HepG2 (cell line): ENCODE measurements around the gene RNF150. TPM values are rescaled to one million over a fixed set of nuclear protein-coding genes. Genes with fewer than 3 reads are reported as not detected.

Experiments used
- ATAC-seq: fragments of 200-7000 bp; cut with Tn5 transposase; 3 replicates; pipeline ENCODE4 v1.9.1; 2020; ENCODE audit warnings: mild to moderate bottlenecking, moderate library complexity
- BruUV-seq: library from RNA; stranded (reverse); fragments of 400-500 nt; replicated peaks from 2 replicates; lab custom pipeline; 2021; lab: Mats Ljungman, UMichigan
- CTCF ChIA-PET: fragments of 300-600 bp; formaldehyde crosslinking; extraction: SDS; loops from one replicate; lab custom pipeline; 2021; ENCODE audit warnings: low total read pairs, inconsistent platforms, low intra/inter-chr PET ratio; lab: Yijun Ruan, JAX
- POLR2A ChIA-PET: fragments of 350-600 bp; sonication (Branson Sonifier 250); formaldehyde crosslinking; loops from one replicate; lab custom pipeline; 2020; ENCODE audit warnings: antibody characterized with exemption, inconsistent platforms; lab: Yijun Ruan, JAX
- DNase-seq: peaks from one replicate; pipeline ENCODE4 v3.0.0-alpha.2; 2015; ENCODE audit warnings: low spot score
- FAIRE-seq: peaks from 3 replicates; lab custom pipeline; 2011; peaks lifted over from hg19 to GRCh38; lab: Jason Lieb, UNC
- H2AFZ ChIP-seq: one replicate; pipeline ENCODE4 v1.6.1; 2011; ENCODE audit warnings: low read length, inconsistent platforms
- H3K27ac ChIP-seq: fragments of 300-600 bp; 3 replicates; pipeline ENCODE4 v1.8.0; 2011; ENCODE audit warnings: mixed run types, mild to moderate bottlenecking, mixed read lengths, low read length, inconsistent platforms; ENCODE audit not compliant: insufficient read depth; ENCODE audit errors: extremely low read length
- H3K27me3 ChIP-seq, 2 experiments: fragments of 200-600 bp in 1 of 2; 2 replicates in 1 of 2; 3 replicates in 1 of 2; pipeline versions ENCODE4 v1.6.0 to v1.8.0; 2011; ENCODE audit warnings: low read length in 2 of 2, mild to moderate bottlenecking in 2 of 2, moderate library complexity in 2 of 2, inconsistent platforms in 1 of 2; ENCODE audit not compliant: insufficient read depth in 2 of 2, control insufficient read depth in 1 of 2
- H3K36me3 ChIP-seq, 2 experiments: fragments of 200-600 bp in 1 of 2; replicated peaks in 1 of 2; 2 replicates in 1 of 2; 3 replicates in 1 of 2; pipeline versions ENCODE4 v1.5.1 to v1.8.0; 2011; ENCODE audit warnings: low read length in 2 of 2, inconsistent platforms in 1 of 2; ENCODE audit not compliant: insufficient read depth in 2 of 2, control insufficient read depth in 1 of 2
- H3K4me1 ChIP-seq: 2 replicates; pipeline ENCODE4 v1.5.1; 2012; ENCODE audit warnings: low read length, inconsistent platforms; ENCODE audit not compliant: insufficient read depth
- H3K4me2 ChIP-seq: 2 replicates; pipeline ENCODE4 v1.6.0; 2011; ENCODE audit warnings: low read depth, low read length, inconsistent platforms
- H3K4me3 ChIP-seq, 3 experiments: fragments of 200-600 bp in 1 of 3; sonication (generic), shearing (Covaris generic) in 1 of 3; replicated peaks in 1 of 3; 2 replicates each; pipeline ENCODE4 v1.5.1; 2011 to 2016; ENCODE audit warnings: low read length in 3 of 3, inconsistent platforms in 2 of 3, low read depth in 2 of 3, mild to moderate bottlenecking in 2 of 3, control low read depth in 1 of 3, mixed read lengths in 1 of 3; ENCODE audit not compliant: insufficient read depth in 1 of 3
- H3K79me2 ChIP-seq: one replicate; pipeline ENCODE4 v1.6.1; 2011; ENCODE audit warnings: low read length, inconsistent platforms; ENCODE audit not compliant: insufficient read depth
- H3K9ac ChIP-seq: 2 replicates; pipeline ENCODE4 v1.6.0; 2011; ENCODE audit warnings: mild to moderate bottlenecking, low read depth, low read length, inconsistent platforms; ENCODE audit not compliant: insufficient read depth
- H3K9me3 ChIP-seq: 2 replicates; pipeline ENCODE4 v1.5.1; 2012; ENCODE audit warnings: mild to moderate bottlenecking, low read length
- H4K20me1 ChIP-seq: 2 replicates; pipeline ENCODE4 v1.6.0; 2011; ENCODE audit warnings: inconsistent platforms, mild to moderate bottlenecking, low read length, moderate library complexity; ENCODE audit not compliant: insufficient read depth
- ELF4 ChIP-seq: sonication (generic); formaldehyde crosslinking; IDR thresholded peaks from 2 replicates; pipeline ENCODE4 v1.5.0; 2020; ENCODE audit warnings: missing genetic modification reagents, mild to moderate bottlenecking, moderate library complexity, borderline replicate concordance
- MIER2 ChIP-seq: IDR thresholded peaks from 2 replicates; pipeline ENCODE4 v1.6.1; 2016; ENCODE audit warnings: missing biosample characterization, missing genetic modification reagents
- PAXIP1 ChIP-seq: sonication (generic); formaldehyde crosslinking; conservative IDR thresholded peaks from 2 replicates; pipeline ENCODE4 v1.4.0; 2020; ENCODE audit warnings: mild to moderate bottlenecking, missing genetic modification reagents, moderate library complexity
- ZBTB46 ChIP-seq: sonication (generic); formaldehyde crosslinking; IDR thresholded peaks from 2 replicates; pipeline ENCODE4 v1.4.0; 2020; ENCODE audit warnings: mild to moderate bottlenecking, missing genetic modification reagents, borderline replicate concordance
- ZNF124 ChIP-seq: sonication (generic); formaldehyde crosslinking; IDR thresholded peaks from 2 replicates; pipeline ENCODE4 v1.4.0; 2020; ENCODE audit warnings: missing genetic modification reagents
- ZNF30 ChIP-seq: sonication (generic); formaldehyde crosslinking; IDR thresholded peaks from 2 replicates; pipeline ENCODE4 v1.5.0; 2020; ENCODE audit warnings: mild to moderate bottlenecking, missing genetic modification reagents
- WGBS: methylation state at CpG from one replicate; pipeline ENCODE4 v1.1.6; 2017; ENCODE audit warnings: low lambda C conversion rate; 5-methylcytosine and 5-hydroxymethylcytosine counted together
- in situ Hi-C: cut with HindIII; loops from 2 replicates; pipeline ENCODE4 v1.10.0; 2017; ENCODE audit warnings: low pct_unique_long_range_greater_than_20kb; ENCODE audit not compliant: extremely low pct_ligation_motif_present
- intact Hi-C: fragments of 100-400 bp; cut with micrococcal nuclease; formaldehyde crosslinking; loops from one replicate; pipeline ENCODE4 v1.10.0; 2022; ENCODE audit not compliant: unreplicated experiment
- polyA plus RNA-seq, 8 experiments: library from polyadenylated mRNA; depleted of rRNA in 3 of 8; stranded (reverse) in 7 of 8; unstranded in 1 of 8; fragments of >200 nt; fragmentation: Illumina TruSeq in 4 of 8; extraction: Trizol in 4 of 8; gene quantifications; 2 replicates each; pipeline versions ENCODE4 v1.2.1 to v1.2.3, GENCODE V29; 2011 to 2016; ENCODE audit warnings: low read depth in 4 of 8, missing spikeins in 1 of 8, mixed read lengths in 1 of 8; ENCODE audit not compliant: insufficient read depth in 1 of 8
- total RNA-seq, 5 experiments: library from RNA; depleted of rRNA; stranded (reverse); fragments of >200 nt; fragmentation: Illumina TruSeq; extraction: Trizol; gene quantifications; 2 replicates each; pipeline ENCODE4 v1.2.3, GENCODE V29; 2016; ENCODE audit warnings: low read depth in 1 of 5

Gene RNF150
- total and polyA plus RNA-seq, 2 of the 13 experiments (the other 11 are each of a cell fraction or from before 2014, with no cell fraction given), result 0.02 to 0.03 TPM

- intact Hi-C loops (no loop called here), in situ Hi-C loops (no loop called here)
- Histone ChIP-seq H3K27ac (no peak overlapping the region), H3K27me3 (no peaks in the 10 kb centered on the region), H2AFZ (no peak overlapping the region), H3K4me1 (no peaks in the 10 kb centered on the region), H4K20me1 (no peaks in the 10 kb centered on the region), H3K4me3 (no peak overlapping the region), H3K9ac (no peak overlapping the region), H3K4me2 (no peak overlapping the region), H3K36me3 (no peaks in the 10 kb centered on the region), H3K9me3 (no peaks in the 10 kb centered on the region), H3K79me2 (no peaks in the 10 kb centered on the region)
- 0% methylated on average over 1 of the region's 1 CpG for WGBS
- FAIRE-seq, result no peak
- DNase-seq, result no peak
- BruUV-seq, result no TSS peak
- ChIA-PET CTCF (no interaction called here), POLR2A (no interaction called here)
- TF ChIP-seq MIER2 (CRISPR knock-in tag) (no peak), PAXIP1 (CRISPR knock-in tag) (no peak), ELF4 (CRISPR knock-in tag) (no peak), ZNF124 (CRISPR knock-in tag) (no peak), ZNF30 (CRISPR knock-in tag) (no peak), ZBTB46 (CRISPR knock-in tag) (no peak)
- no peak for ATAC-seq
Observed at GRCh38 chr4:141041021-141041476, 92.2 kb downstream of the RNF150 start.
